GOT3 (cell line): ENCODE results near the gene PPT2.
"Not testable (repeated sequence)": the region's sequence is repeated elsewhere in the genome, so short reads cannot be mapped to it uniquely, and the experiment has no call there.

Experiments used
- DNase-seq: peaks from one replicate; lab custom pipeline; 2025; ENCODE audit warnings: mixed read lengths; lab: John Stamatoyannopoulos, UW

PPT2 gene

DNA sequence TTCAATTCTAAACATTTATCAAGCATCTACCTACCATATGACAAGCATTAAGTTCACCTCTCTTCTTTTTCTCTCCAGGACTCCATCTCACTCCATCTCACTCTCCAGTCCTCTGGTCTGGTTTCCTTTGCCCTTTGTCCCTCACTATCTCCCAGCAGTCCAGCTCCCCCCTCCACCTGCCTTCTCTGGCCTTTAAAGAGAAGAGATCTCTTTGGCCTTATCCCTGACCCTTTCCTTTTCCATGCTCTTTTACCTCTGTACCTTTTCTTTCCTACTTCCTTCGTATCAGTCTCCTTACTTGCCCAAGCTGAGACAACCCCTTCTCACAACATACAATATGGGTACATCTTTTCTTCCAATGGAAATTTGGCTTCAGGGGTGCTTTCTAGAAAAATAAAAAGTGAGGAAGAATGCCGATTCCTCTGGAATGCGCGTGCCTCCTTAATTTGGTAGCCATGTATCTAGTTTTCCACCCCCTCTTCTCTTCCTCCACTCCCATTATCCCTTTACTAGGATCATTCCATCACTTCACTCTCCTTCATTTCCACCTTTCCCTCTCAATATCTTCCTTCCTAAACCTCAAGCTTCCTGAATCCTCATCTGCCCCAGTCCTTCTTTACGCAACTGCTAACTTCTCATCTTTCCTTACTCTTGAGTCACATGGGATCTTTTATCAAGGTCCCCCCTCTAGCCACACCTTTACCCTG, 22.7 kb downstream of the PPT2 start:
- DNase-seq = no peak

DNA sequence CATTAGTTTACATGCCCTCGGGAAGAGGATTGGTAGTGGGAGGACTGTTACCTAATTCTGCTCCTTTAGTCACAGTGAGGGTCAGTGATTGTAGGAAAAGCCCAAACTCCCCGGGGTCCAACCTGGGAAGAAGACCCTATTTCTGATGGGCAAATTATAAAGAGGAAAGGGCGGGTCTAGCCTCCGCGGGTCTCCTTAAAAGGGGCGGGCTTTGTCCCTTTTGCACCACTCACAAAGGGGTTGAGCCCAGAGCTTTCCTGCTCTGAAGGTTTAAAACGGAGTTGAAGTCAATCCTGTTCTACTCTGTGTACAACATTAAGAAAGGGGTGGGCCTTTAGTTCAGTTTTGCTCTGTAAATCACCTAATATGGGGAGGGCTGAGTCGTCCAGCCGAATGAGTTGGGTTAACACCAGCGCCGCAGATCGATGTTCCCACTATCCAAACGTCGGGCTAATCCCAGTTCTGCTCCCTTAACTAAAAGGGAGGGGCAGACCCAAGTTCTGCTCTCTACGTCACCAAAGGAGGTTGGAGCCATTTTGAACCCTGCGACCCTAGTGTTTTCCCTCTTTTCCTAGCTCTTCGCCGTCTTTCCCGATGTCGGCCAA, 23.3 kb downstream of the PPT2 start:
- no peak for DNase-seq

DNA sequence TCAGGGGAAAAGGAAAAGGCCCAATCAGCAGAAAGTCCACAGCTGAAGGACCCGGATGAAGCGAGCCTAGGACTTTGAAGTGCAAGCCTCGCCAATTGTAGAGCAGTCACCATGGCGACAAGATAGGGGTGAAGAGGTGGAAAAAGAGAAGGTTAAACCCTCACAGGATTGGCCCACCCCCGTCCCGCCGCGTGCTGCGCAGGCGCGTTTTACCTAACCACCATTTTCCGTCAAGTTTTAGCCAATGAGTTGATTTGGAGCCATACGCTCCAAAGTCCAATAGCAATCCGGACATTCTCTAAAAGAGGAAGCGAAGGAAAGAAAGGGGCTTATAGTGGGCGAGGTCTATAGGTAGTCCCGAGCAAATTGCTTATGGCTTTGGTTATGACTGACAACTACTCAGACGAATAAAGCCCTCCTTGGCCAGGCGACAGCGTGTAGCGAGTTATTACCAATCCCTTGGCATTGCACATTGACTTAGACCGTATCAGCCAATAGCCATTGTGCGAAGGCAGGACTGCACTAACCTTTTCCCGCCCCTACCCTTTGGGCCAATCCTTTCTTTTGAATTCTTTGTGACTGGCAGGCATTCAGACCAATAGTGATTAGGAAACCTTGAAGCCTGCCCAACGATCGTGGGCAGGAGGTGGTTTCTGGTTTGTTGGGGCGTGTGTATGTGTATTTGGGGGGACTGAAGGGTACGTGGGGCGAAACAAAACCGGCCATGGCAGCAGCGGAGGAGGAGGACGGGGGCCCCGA, 24.0 kb downstream of the PPT2 start, which contains the start of gene RNF5:
Gene RNF5, plus strand, starts transcription at position 618 of the 759 bp plus-strand sequence. Its CDS starts 107 bp downstream, at position 725.
- DNase-seq = peak; percentile 79

DNA sequence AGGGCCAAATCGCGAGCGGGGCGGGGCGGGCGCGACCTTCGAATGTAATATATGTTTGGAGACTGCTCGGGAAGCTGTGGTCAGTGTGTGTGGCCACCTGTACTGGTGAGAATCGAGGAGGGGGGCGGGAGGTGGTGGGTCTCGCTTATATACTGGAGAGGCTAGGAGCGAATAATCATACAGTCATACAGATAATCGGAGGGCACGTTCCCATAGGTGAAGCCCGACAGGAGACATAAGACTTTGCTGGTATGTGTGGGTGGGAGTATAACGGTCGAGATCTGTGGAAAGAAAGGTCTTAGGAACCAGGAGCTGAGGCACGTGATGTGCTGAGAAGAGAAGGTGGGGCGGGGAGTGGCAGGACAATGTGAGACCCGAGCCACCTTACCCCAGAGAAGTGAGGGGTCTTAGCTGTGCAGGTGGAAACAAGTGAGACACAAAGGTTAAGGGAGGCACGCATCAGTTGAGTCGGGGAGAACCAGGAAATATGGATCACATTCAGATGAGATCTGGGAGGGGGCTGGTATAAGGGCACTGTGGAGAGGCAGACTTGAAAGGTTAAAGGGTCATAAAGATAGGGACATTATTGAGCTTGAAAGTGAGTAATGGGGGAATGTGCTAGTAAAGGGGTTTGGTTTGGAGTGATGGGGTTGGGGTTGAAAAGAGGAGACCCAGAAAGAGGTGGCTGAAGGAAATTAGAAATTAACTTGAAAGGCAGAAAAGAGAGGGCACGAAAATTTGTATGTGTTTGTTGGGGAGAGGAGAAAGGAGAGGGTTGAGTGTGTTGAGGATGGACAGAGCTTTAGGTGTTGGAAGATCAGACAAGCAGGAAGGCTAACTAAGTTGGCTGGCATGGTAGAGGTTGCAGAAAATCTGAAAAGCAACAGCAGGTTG, 24.9 kb downstream of the PPT2 start:
- no peak for DNase-seq

DNA sequence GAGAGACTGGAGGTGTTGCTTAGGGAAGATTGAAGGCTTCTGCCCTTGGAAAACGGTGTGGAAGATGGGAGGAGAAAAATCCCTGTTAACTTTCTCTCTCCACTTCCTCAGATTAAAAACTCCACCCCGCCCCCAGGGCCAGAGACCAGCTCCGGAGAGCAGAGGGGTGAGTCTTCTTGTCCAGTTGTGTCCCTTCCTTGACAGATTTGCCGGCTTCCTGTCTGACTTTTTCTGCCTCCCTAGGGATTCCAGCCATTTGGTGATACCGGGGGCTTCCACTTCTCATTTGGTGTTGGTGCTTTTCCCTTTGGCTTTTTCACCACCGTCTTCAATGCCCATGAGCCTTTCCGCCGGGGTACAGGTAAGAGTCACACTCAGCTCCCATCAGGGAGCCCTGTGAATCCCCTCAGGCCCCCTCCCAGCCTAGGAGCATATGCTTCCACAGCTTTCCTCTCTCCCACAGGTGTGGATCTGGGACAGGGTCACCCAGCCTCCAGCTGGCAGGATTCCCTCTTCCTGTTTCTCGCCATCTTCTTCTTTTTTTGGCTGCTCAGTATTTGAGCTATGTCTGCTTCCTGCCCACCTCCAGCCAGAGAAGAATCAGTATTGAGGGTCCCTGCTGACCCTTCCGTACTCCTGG, 25.9 kb downstream of the PPT2 start:
- DNase-seq = no peak

DNA sequence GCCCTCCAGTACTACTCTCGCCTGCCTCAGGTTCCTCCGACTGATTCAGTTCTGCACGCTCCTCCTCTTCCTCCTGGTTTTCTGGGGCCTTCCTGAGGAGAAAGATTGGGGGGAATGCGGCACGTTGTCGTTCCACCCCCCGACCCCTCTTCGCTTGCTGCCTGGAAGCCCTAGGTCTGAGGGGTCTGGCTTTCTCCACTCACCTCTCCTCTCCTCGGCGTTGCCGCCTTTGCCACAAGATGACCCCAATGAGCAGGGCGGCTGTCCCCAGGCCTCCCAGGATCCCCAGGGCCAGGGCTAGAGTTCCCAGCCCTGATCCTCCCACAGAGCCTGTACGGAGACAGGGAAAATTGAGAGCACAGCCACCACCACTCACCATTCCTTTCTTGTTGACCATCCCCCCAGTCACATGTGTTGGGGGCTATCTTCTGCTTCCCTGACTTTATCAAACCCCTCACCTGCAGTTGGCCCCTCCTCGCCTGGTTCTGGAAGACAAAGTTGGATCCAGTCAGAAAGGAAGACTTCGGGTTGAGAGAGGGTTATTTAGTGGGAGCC, 27.3 kb downstream of the PPT2 start:
- no peak for DNase-seq

DNA sequence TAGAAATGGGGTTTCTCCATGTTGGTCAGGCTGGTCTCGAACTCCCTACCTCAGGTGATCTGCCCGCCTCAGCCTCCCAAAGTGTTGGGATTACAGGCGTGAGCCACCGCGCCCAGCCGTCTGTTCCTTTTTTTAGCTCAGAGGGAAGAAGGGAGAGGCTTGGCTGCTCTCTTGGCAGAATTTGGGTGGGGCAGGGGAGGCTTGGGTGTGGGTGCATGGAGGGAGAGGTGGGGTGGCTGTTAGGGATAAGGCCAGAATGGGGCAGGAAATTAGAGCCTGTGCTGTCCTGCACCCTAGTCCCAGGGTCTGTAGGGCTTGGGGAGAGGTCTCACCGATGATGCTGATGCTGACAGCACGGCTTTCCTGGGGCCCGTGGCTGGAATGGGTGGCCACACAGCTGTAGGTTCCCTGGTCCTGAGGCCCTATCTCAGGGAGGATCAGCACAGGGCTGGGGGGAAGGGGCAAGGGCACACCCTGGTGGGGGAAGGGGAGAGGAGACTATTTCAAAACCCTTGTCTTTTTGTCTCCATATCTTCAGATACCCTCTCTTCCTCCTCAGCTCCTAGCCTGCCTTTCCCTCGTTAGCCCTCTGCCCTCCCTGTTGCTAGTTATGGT, 28.1 kb downstream of the PPT2 start:
- no peak for DNase-seq

DNA sequence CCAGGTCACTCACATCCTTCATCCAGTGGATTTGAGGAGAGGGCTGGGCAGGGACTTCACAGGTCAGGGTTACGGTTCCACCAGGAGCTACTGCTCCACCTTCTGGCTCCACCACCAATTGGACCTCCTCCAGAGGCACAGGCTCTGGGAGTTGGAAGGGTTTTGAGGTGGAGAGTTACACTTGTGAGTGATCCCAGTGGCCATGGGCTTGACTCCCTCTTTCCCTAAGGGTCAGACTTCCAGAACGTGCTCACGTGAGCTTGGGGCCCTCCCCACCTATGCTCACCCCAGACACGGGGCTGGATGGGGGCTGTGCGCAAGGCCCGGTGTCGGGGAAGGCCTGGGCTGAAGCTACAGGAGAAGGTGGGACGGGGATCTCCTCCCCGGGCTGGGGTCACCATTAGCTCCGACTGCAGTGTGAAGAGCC, 28.6 kb downstream of the PPT2 start:
- no peak for DNase-seq

DNA sequence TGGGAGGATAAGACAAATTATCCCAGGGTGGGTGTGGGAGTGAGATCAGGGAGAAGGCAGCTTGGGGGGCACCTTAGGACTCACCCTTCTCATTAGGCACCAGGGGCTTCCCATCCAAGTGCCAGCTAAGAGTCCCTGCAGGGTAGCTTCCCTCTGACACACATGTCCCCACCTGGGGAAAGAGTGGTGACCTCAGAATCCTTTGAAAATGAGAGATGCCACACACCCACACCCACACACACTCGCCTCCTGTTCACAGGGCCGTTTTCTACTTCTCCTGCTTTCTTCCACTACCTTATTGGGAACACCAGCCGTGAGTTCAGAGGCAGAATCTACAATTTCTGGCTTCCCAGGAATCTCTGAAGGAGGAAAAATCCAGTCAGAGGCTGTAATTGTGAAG, 29.1 kb downstream of the PPT2 start:
- DNase-seq = no peak

DNA sequence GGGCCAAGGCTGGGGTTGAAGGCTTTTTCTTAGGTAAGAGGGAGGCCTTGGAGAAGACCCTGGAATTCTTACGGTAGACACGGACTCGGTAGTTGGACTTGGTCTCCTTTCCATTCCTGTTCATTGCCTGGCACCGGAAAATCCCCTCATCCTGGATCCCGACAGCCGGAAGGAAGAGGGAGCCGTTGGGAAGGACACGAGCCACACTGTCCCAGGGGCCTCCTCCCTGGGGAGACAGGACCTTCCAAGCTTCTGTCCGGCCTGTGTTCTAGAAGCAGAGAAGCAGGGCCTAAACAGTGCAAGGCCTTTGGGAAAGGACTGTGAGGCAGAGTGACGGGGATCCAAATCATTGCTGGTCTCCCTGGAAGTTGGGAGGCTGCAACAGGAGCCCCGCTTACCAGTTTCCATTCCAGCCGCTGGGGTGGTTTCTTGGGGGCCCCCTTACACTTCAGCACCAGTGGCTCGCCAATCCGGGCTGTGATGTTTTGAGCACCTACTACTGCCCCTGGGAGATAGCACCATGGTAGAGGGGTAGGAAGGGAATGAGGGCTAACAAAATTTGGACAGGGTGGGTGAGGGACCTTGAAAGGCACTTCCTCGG, 29.6 kb downstream of the PPT2 start:
- no peak for DNase-seq

DNA sequence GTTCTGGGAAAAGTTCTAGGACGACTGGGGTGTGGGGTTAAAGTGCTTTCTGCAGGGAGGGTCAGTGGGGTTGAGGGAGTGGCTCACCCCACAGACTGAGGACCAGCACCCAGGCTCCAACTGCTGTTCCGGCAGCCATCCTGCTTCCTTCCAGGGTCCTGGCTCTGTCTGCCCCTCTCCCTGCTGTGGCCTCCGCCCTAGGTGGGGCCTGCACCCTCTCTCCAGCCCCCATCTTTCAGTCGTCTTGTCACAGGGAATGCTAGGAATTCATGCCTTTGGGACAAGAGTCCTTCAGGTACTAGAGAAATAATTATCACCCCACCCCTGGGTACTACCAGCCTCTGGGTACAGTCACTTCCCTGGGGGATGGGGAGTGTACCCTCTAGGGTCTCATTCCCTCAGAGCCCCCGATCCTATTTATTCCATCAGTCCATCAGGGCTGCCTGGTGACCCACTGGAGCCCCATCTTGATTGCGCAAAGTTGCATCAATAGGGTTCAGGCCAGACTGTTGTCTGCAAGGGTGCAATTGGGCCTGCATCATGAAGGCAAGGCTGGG, 30.2 kb downstream of the PPT2 start, which contains the start of gene AGER:
Gene AGER, minus strand, starts transcription at position 170 of the 557 bp plus-strand sequence. Its CDS starts 31 bp downstream, at position 139.
- no peak for DNase-seq

DNA sequence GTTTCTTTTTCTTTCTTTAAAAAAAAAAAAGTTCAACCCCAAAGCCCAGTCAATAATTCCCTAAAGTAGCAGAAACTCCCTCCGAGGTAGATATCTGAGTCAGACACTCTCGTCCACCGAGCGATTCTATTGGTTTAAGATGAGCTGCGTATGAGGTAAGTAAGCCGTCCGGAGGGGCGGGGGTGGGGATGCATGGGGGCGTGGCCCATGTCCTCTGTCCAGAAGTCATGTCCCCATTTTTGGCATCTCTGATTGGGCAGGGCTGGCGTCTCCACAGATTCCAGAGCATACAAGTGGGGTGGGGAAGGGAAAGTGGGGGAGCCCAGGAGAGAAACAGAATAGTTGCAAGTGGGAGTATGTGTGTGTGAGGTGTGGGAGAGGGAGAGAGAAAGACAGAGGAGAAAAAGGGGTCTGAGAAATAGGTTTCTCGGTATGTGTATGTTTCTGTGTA, 31.8 kb downstream of the PPT2 start:
- not testable (repeated sequence) for DNase-seq

DNA sequence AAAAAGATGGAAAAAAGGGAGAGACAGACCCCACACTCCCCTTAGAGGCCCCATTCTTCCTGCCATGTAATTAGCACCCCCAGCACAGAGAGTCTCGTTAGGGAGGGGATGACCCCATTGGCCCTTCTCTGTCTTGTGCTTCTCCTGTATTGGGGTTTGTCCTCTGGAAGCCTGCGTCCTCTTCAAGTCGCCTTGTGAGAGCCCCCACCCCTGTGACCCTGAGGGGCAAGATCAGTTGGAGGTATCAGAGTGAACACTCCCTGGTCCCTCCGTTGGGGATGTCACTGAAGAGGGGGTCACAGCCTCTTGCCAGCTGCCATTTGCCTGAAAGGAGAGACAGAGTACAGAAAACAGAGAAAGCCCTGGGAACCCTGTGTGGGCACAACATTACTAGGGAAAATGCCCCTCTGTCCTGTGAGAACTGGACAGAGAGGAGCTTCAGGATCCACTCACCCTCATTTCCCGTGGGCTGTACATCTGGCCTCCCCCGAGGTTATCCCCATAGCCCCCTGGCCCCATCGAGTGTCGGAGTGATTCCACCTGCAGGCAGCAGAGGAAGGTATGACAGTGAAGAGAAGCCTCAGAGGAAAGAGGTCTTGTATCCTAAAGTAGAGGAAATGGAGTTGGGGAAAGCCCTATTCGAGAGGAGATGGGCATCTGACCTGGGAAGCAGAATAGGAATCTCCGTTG, 32.4 kb downstream of the PPT2 start:
- not testable (repeated sequence) for DNase-seq

DNA sequence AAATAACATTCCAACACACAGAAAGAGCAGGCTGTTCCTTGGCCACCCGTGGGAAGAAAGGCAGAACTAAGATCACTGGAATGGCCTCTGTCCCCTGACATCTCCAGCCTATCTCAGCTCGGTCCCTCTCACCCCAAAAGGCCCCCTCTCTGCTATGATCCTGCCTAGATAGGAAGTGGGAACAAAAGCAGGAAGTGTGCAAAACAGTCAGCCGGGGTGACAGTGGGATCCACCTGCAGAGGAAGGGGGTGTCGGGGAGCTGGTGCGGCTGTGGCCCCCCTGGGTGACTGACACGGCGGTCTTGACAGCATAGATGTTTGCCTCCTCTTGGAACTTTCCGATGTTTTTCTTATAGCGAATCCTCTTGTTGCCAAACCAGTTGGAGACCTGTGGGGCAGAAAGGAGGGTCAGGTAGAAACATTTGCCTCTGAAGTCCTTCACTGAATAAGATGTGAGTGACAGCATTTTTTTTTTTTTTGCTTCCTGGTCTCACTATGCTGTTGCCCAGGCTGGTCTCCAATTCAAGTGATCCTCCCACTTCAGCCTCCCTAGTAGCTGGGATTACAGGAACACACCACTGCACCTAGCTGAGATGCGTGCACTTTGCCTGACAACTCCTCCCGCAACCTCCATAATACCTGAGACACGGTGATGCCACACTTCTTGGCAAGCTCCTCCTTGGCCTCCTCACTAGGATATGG, 33.2 kb downstream of the PPT2 start:
- DNase-seq = no peak

DNA sequence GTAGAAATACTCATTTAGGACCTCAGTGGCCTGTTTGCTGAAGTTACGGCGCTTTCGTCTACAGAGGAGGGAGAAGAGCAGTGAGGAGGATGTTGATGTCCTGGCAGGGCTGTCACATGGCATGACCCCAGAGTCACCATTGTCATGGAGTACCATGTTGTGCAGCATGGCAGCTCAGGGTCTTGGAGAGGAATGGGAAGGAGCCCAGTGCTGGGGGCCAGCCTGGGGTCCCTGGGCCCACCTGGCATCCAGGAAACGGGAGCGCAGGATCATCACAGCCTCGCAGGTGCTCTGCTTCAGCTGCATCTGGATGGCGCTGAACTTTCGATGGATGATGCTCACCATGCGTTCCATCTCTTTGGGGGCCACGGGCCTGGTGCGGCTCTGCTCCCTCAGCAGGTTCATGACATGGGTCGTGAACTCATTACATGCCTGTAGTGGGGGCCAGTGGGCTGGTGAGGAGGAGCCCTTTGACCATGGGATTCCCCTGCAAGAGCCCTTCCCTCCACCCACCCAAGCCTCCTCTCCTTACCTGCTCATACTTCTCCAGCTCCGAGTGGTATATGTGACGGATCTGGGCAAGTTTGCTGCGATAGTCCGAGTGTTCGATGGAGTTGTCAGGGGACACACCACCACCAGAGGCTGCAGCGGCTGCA, 33.9 kb downstream of the PPT2 start:
- DNase-seq = not testable (repeated sequence)

DNA sequence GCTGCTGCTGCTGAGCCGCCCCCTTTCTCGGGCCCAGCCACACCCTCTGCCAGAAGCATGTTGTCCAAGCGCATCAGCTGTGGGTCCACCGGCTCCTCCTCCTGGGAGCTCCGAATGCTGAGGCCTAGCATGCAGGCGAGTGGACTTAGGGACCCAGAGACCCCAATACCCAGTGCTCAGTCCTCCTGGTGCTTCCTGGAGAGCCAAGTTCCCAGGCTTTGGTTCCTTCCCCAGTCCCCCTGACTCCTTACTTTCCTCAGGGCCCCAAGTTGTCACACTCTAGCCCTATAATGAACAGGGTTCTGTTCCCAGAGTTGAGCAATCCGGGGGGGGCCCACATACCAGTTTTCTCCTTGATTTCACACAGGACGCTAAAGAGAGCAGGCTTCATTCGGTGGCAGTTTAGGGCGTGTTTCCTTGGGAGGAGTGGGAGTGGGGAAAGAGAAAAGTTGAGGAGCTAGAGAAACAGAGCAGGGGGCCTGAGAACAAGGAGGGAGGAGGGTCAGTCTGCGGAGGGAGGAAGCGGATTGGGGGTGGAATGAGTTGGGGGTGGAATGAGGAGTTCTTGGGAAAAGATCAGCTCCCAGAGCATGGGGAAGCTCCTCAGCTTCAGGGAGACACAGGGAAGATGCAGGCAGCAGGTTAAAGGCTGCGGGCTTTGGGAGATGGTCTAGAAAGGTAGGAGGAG, 34.6 kb downstream of the PPT2 start:
- no peak for DNase-seq

DNA sequence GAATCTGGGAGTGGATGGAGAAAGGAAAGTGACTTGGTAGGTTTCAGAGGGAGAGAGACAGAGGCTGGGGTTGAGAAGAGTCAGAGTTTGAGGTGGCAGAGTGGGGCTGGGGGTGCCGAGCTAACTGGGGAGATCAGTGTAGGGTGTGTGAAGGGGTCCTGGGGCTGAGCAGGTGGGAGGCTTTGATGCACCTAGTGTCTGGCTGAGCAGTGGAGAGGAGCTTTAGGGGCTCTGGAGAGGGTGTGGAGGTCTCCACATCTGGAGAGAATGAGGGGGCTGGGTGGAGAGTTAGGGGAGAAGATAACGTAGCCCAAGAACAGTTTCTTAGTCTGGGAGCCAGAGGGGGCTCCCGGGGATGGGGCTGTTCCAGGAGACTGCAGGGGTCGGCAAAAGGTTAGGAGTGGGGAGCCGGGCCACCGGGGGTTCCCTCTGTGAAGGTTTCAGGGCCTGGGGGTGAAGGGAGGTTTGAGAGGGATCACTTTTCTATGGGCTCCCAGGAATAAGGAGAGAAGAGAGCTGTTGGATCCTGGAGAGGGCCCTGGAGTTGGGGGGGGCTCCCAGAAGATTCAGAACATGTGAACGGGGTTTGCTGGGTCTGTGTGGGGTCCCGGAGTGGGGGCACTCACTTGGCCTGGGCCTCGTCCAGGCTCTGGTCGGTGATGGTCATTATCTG, 35.3 kb downstream of the PPT2 start:
- DNase-seq = no peak
